ENCODE results near the gene KCNC3. TPM values are rescaled to one million over a fixed set of nuclear protein-coding genes. Genes with fewer than 3 reads are reported as not detected.

Gene KCNC3
- total RNA-seq, 6 donors from 2014 or later = 3.8 to 15.7 (median 12.2) TPM

GRCh38 chr19:50322234-50322633 is 6.9 kb downstream of the KCNC3 start:
- peaks cover 0 to 9% (median 0%) of the 10 kb centered on the region in 4 donors for H3K27me3 ChIP-seq

DNA sequence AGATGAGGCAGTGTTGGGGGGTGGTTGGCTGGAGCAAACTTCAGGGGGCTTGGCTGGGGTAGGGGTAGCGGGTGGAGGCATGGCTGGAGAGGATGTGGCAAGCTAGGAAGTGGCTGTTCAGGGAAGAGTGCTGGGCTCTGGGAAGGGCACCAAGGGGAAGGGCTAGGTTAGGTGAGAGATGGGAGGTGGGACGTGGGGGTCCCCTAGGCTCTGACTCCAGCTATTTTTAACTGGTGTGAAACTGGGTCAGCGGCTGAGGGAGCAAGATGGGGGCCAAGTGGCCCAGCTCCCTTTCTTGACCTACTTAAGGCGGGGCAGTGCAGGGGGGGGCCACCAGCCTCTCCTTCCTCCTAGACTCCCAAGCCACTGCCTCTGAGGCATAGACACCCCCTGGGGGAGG is 7.3 kb downstream of the KCNC3 start:
- ATAC-seq (ENCODE audit: low FRiP score in 2 of 2) = no peak
- H3K36me3 ChIP-seq = peaks cover 0 to 4% (median 0%) of the 10 kb centered on the region in 4 donors
- TF ChIP-seq, protein P1, sequence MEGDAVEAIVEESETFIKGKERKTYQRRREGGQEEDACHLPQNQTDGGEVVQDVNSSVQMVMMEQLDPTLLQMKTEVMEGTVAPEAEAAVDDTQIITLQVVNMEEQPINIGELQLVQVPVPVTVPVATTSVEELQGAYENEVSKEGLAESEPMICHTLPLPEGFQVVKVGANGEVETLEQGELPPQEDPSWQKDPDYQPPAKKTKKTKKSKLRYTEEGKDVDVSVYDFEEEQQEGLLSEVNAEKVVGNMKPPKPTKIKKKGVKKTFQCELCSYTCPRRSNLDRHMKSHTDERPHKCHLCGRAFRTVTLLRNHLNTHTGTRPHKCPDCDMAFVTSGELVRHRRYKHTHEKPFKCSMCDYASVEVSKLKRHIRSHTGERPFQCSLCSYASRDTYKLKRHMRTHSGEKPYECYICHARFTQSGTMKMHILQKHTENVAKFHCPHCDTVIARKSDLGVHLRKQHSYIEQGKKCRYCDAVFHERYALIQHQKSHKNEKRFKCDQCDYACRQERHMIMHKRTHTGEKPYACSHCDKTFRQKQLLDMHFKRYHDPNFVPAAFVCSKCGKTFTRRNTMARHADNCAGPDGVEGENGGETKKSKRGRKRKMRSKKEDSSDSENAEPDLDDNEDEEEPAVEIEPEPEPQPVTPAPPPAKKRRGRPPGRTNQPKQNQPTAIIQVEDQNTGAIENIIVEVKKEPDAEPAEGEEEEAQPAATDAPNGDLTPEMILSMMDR (IDR thresholded peaks at IDR 0.05) = no peak
- no peak for TF ChIP-seq POLR2A (IDR thresholded peaks at IDR 0.05)
- TF ChIP-seq POLR2AphosphoS5 (IDR thresholded peaks at IDR 0.05) = no peak
- TF ChIP-seq EP300 (IDR thresholded peaks at IDR 0.05) = no peak
- H3K27ac ChIP-seq = no peak overlapping the region
- H3K9me3 ChIP-seq = no peaks in the 10 kb centered on the region
- DNase-seq = no peak
- WGBS, 2 donors = 76 to 92% methylated on average over 3 to 4 of the region's 4 CpGs
- H3K27me3 ChIP-seq = peaks cover 0 to 5% (median 0%) of the 10 kb centered on the region in 4 donors
- no peak overlapping the region for H3K4me3 ChIP-seq
- peaks cover 10 to 17% (median 14%) of the 10 kb centered on the region in 4 donors for H3K4me1 ChIP-seq

More at GRCh38 chr19:50322234-50322633, 6.9 kb downstream of the KCNC3 start:
- H3K27ac ChIP-seq = no peak overlapping the region
- ATAC-seq (ENCODE audit: low FRiP score in 2 of 2) = no peak
- peaks cover 10 to 20% (median 16%) of the 10 kb centered on the region in 4 donors for H3K4me1 ChIP-seq
- 77 to 86% methylated on average over 10 to 12 of the region's 12 CpGs for WGBS, 2 donors
- TF ChIP-seq EP300 (IDR thresholded peaks at IDR 0.05) = no peak
- TF ChIP-seq, protein P1 (IDR thresholded peaks at IDR 0.05) = no peak
- TF ChIP-seq POLR2A (IDR thresholded peaks at IDR 0.05) = no peak
- TF ChIP-seq POLR2AphosphoS5 (IDR thresholded peaks at IDR 0.05) = no peak
- H3K4me3 ChIP-seq = no peak overlapping the region
- H3K36me3 ChIP-seq = peaks cover 0 to 4% (median 0%) of the 10 kb centered on the region in 4 donors
- DNase-seq = no peak
- H3K9me3 ChIP-seq = no peaks in the 10 kb centered on the region

GRCh38 chr19:50320596-50320995 is 8.6 kb downstream of the KCNC3 start:
- ATAC-seq (ENCODE audit: low FRiP score in 2 of 2) = no peak
- TF ChIP-seq POLR2A (IDR thresholded peaks at IDR 0.05) (no peak), EP300 (IDR thresholded peaks at IDR 0.05) (no peak), POLR2AphosphoS5 (IDR thresholded peaks at IDR 0.05) (no peak)
- TF ChIP-seq, protein P1 (IDR thresholded peaks at IDR 0.05) = no peak
- 88 to 93% methylated on average over 17 to 20 of the region's 20 CpGs for WGBS, 2 donors

GRCh38 chr19:50320051-50320450 is 9.1 kb downstream of the KCNC3 start:
- WGBS, 2 donors = 85 to 92% methylated on average over 2 to 7 of the region's 12 CpGs
- peaks cover 0 to 8% (median 3%) of the 10 kb centered on the region in 4 donors for H3K27me3 ChIP-seq
- DNase-seq (no peak), ATAC-seq (ENCODE audit: low FRiP score in 2 of 2) (no peak)
- no peaks in the 10 kb centered on the region for H3K9me3 ChIP-seq
- H3K36me3 ChIP-seq = peaks cover 0 to 4% (median 0%) of the 10 kb centered on the region in 4 donors
- TF ChIP-seq, protein P1 (IDR thresholded peaks at IDR 0.05) = no peak
- no peak for TF ChIP-seq POLR2A (IDR thresholded peaks at IDR 0.05)
- no peak for TF ChIP-seq POLR2AphosphoS5 (IDR thresholded peaks at IDR 0.05)
- TF ChIP-seq EP300 (IDR thresholded peaks at IDR 0.05) = no peak
- H3K4me1 ChIP-seq = peaks cover 0 to 4% (median under 1%) of the 10 kb centered on the region in 4 donors
- H3K4me3 ChIP-seq = no peak overlapping the region
- H3K27ac ChIP-seq = no peak overlapping the region

More at GRCh38 chr19:50320596-50320995, 8.6 kb downstream of the KCNC3 start:
- no peak overlapping the region for H3K4me3 ChIP-seq
- no peaks in the 10 kb centered on the region for H3K9me3 ChIP-seq
- H3K27ac ChIP-seq = no peak overlapping the region
- DNase-seq = no peak
- peaks cover 0 to 6% (median 4%) of the 10 kb centered on the region in 4 donors for H3K4me1 ChIP-seq
- peaks cover 0 to 4% (median 0%) of the 10 kb centered on the region in 4 donors for H3K36me3 ChIP-seq
- peaks cover 0 to 5% (median 2%) of the 10 kb centered on the region in 4 donors for H3K27me3 ChIP-seq

GRCh38 chr19:50319156-50319555 is 10.0 kb downstream of the KCNC3 start:
- no peak overlapping the region for H3K4me3 ChIP-seq
- H3K9me3 ChIP-seq = no peaks in the 10 kb centered on the region
- DNase-seq = no peak
- H3K36me3 ChIP-seq = peaks cover 0 to 4% (median 0%) of the 10 kb centered on the region in 4 donors
- no peak for TF ChIP-seq POLR2A (IDR thresholded peaks at IDR 0.05)
- TF ChIP-seq POLR2AphosphoS5 (IDR thresholded peaks at IDR 0.05) = no peak
- no peak for TF ChIP-seq EP300 (IDR thresholded peaks at IDR 0.05)
- TF ChIP-seq, protein P1 (IDR thresholded peaks at IDR 0.05) = no peak
- peaks cover 0 to 17% (median 9%) of the 10 kb centered on the region in 4 donors for H3K27me3 ChIP-seq
- peaks cover 0 to 8% (median 3%) of the 10 kb centered on the region in 4 donors for H3K4me1 ChIP-seq
- no peak overlapping the region for H3K27ac ChIP-seq
- ATAC-seq (ENCODE audit: low FRiP score in 2 of 2) = no peak
- WGBS, 2 donors = 84 to 88% methylated on average over 11 of the region's 11 CpGs
